Activated gamma-delta T cell treated with Interleukin-2 at 50 U/mL for 16 hours (primary cell): ENCODE data around the gene ZBTB49.

Experiments used
- DNase-seq: peaks from one replicate; pipeline ENCODE4 v3.0.0-alpha.2; 2020

ZBTB49 gene

GRCh38 chr4:4361883-4362282, 71.8 kb downstream of the ZBTB49 start:
- DNase-seq = no peak

GRCh38 chr4:4362991-4363697, 73.1 kb downstream of the ZBTB49 start:
- DNase-seq = no peak

DNA sequence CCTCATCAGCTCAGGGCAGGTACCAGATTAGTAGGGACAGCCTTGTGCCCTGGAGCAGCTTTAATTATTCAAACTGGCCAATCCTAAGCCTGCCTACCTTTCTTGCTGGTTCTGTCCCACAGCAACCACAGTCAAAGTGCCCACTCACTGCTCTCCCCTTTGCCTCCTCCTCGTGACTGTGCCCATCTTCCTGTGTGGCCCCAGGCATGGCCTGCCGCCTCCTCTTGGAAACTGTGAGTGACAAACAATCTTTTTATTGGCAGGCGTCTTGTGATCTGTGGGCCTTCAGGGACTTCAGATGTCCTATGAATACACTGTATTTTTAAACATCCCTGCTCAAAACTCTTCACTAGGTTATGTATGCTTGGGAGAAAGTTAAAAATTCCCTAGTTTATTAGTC, 74.0 kb downstream of the ZBTB49 start:
- no peak for DNase-seq

- DNase-seq = no peak
Observed at GRCh38 chr4:4364486-4365208, 74.6 kb downstream of the ZBTB49 start.

GRCh38 chr4:4368809-4369580, 78.9 kb downstream of the ZBTB49 start:
- no peak for DNase-seq
